ENCODE data around the gene TFDP2.
A peak's percentile ranks its signal among the peaks of the same experiment; 100 is the strongest.

Gene TFDP2

GRCh38 chr3:141942006-141942405, 207.3 kb downstream of the TFDP2 start:
- H3K4me3 ChIP-seq (replicated peaks in 1 of 2; ENCODE audit: low read depth in 2 of 2, low read length in 2 of 2) = no peak overlapping the region
- no peak for DNase-seq (ENCODE audit: low read depth in 2 of 2)
- TF ChIP-seq CTCF (IDR thresholded peaks at IDR 0.05; ENCODE audit: low read depth, low read length) = no peak

GRCh38 chr3:141941093-141941492, 208.3 kb downstream of the TFDP2 start:
- DNase-seq (ENCODE audit: low read depth in 2 of 2) = no peak
- TF ChIP-seq CTCF (IDR thresholded peaks at IDR 0.05; ENCODE audit: low read depth, low read length) = no peak

GRCh38 chr3:141940194-141940776, 209.1 kb downstream of the TFDP2 start:
- H3K4me3 ChIP-seq (replicated peaks in 1 of 2; ENCODE audit: low read depth in 2 of 2, low read length in 2 of 2) = no peak overlapping the region
- no peak for TF ChIP-seq CTCF (IDR thresholded peaks at IDR 0.05; ENCODE audit: low read depth, low read length)
- DNase-seq (ENCODE audit: low read depth in 2 of 2) = peak; percentile 61 to 72

More at GRCh38 chr3:141941093-141941492, 208.3 kb downstream of the TFDP2 start:
- no peak overlapping the region for H3K4me3 ChIP-seq (replicated peaks in 1 of 2; ENCODE audit: low read depth in 2 of 2, low read length in 2 of 2)

GRCh38 chr3:141939759-141940158, 209.6 kb downstream of the TFDP2 start:
- no peak for DNase-seq (ENCODE audit: low read depth in 2 of 2)
- TF ChIP-seq CTCF (IDR thresholded peaks at IDR 0.05; ENCODE audit: low read depth, low read length) = no peak
- H3K4me3 ChIP-seq (replicated peaks in 1 of 2; ENCODE audit: low read depth in 2 of 2, low read length in 2 of 2) = no peak overlapping the region

- no peak for DNase-seq (ENCODE audit: low read depth in 2 of 2)
- TF ChIP-seq CTCF (IDR thresholded peaks at IDR 0.05; ENCODE audit: low read depth, low read length) = no peak
- no peak overlapping the region for H3K4me3 ChIP-seq (replicated peaks in 1 of 2; ENCODE audit: low read depth in 2 of 2, low read length in 2 of 2)
Measured at GRCh38 chr3:141938011-141938500, 211.3 kb downstream of the TFDP2 start.

- H3K4me3 ChIP-seq (replicated peaks in 1 of 2; ENCODE audit: low read depth in 2 of 2, low read length in 2 of 2) = no peak overlapping the region
- no peak for DNase-seq (ENCODE audit: low read depth in 2 of 2)
- no peak for TF ChIP-seq CTCF (IDR thresholded peaks at IDR 0.05; ENCODE audit: low read depth, low read length)
Measured at GRCh38 chr3:141934354-141934753, 215.0 kb downstream of the TFDP2 start.
